NCI-H446 (cell line): Measurements from ENCODE around the gene BIRC7.
"Not testable (repeated sequence)": the region's sequence is repeated elsewhere in the genome, so short reads cannot be mapped to it uniquely, and the experiment has no call there.

Source experiments
- DNase-seq, 2 experiments: peaks; one replicate each; lab custom pipeline; 2025; lab: John Stamatoyannopoulos, UW

BIRC7 gene

DNA sequence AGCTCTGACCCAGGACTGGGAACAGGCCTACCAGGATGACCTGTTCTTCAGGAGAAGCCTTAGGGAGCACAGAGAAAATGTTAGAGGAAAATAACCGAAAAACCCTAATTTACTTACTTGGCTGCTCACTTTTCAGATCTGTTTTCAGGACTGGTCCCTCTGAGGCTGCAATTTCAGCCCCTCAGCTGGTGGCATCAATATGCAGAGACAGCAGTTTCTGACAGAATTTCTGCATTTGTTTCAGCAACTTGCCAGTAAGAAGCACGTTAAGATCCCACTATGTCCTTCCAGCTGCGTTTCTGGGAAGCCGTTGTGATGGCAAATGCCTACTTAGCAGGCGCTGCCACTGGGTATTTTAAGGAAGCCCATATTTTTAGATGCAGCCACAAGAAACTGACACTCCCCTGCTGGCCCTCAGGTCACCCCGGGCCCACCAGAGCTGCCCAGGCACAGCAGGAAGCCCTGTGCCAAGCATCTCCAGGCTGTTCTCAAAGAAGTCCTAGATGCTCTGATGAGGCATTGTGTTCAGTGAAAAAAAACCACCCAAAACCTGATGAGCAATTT, 27.3 kb upstream of the BIRC7 start:
- DNase-seq, result no peak

DNA sequence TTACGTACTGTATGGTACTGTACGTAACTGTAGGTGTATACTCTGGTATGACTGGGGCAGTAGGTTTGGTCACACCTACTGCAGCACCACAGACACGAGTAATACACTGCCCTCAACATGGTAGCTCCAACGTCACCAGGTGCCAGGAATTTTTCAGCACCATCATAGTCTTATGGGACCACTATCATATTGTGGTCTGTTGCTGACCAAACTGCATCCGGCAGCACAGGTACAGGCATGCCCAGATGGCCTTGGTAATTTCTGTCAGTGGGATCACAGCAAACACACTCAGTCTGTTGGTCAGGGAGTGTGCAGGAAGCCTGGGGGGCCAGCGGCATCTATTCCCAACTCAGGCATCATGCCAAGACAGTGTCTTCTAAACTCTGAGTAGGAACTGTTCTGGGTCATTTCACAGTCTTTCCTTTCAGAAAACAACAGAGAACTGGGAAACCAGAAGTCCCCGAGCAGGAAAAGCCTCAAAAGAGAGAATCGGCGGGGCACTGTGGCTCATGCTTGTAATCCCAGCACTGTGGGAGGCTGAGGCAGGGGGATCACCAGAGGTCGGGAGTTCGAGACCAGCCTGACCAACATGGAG, 25.6 kb upstream of the BIRC7 start:
- DNase-seq, result no peak

DNA sequence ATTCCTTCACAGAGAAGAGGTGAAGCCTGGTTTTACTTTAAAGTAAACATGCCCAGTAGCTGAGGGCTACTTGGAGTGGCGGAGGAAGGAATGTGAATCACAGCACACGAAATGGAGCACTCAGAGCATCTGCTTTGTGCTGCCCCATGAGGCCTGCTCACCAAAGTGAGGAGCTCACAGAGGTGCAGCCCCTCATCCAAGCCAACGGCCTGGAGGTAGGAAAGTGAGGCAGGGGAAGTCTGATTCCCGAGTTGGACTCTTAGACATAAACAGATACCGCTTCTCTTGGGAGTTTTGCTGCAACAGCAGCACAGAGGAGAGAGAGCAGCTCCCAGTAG, 23.3 kb upstream of the BIRC7 start:
- no peak for DNase-seq

DNA sequence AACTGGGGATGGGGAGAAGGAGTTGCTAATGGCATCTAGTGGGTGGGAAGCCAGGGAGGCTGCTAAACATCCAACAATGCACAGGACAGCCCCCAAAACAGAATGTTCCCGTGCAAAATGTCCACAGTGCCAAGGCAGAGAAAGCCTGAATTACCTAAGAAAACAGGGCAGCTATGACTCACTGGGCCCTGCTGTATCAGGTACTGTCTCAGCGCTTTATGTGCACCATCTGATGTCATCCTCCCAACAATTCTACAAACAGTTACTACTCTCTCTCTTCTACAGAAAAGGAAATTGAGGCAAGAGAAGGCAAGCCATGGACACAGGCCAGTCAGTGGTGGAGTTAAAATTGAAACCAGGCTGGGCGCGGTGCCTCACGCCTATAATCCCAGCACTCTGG, 22.9 kb upstream of the BIRC7 start:
- no peak for DNase-seq

DNA sequence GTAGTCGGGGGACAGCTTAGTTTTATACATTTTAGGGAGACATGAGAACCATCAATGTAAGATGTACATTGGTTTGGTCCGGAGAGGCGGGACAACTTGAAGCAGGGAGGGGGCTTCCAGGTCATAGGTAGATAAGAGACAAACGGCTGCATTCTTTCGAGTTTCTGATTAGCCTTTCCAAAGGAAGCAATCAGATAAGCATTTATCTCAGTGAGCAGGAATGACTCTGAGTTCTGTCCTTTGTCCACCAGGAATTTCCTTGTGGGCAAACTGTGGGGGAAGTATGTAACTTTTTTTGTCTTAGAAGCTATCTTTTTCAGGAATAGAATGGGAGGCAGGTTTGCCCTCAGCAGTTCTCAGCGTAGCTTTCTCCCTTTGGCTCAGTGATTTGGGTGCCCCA, 21.2 kb upstream of the BIRC7 start:
- no peak for DNase-seq

DNA sequence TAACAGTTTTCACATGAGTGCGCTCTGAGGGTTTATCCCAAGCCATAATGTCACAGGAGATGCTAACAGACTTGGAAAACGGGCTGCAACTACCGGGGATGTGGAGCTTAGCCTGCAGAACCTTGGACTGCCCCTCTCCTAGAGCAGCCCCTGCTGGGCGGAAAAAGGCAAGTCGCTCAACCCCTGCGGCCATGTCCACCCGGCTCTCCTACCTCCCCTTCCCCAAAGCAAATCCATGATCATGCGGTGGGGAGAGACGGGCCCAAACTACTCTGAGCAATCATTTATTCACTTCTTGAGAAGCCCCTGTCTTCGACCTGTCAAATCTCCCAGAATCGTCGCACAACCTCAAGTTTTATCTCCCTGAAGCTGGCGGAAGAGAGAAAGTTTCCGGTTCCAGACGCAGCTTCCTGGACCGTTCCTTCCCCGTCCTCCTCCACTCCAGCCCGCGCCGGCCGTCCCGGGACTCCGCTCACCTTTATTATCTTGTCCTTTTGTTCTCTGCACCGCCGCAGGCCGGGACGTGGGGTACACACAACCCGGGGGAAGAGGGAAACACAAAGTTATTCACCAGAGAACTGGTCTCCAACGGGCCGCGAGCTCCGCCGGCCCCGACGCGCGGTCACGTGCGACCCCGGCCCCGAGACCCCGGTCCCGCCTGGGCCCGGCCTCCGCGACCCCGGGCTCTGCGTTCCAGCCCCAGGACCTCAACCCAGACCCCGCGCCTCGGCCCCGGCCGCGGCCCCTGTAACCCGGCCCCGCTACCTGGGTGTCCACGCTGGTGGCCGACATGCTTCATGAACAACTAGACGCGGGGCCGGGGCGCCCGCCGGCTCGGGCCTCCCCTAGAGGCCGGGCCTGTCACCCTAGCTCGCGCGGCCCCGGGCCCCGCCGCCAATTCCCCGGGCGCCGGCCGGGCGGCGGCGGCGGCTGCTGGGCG, 20.3 kb upstream of the BIRC7 start:
- DNase-seq, result no peak

DNA sequence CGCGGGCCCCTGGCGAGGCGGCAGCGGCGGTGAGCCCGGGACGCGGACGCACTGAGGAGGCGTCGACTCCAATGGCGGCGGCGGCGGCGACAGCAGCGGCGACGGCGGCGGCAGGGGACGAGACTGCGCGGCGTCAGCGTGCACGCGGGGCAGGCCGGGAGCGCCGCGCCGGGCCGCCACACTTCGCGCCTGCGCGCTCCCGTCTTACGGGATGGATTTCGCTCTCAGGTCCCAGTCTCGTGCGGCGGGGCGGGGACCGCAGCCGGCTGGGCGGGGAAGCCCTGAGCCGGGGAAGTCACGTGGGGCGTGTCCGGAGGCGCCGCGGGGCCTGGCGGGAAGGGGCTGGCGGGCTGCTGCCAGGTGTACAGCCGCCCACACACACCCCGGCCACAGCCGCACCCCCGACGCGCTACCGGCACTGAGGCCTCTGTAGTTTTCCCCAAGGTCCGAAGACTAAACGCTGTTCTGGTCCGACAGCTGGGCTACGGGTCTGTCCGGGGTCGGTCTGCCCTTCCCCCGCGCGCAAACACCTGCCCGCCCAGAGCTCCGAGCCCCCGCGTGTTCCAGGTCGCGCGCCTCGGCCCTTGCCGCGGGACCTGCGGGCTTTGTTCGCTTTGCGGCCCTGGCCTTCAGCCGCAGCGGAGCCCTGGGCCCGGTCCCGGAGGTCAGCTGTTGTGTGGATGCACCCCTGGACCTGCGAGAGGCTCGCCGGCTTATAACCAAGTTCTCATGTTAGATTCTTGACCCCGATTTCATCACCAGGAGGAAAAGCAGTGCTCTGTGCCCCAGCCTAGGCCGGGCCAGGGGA, 19.5 kb upstream of the BIRC7 start, which contains the start of gene YTHDF1:
TSS of gene YTHDF1 (minus strand) at position 91 of the 808 bp plus-strand sequence. CDS start 239 bp downstream, outside the sequence.
- peak; percentile 89 to 98 for DNase-seq

DNA sequence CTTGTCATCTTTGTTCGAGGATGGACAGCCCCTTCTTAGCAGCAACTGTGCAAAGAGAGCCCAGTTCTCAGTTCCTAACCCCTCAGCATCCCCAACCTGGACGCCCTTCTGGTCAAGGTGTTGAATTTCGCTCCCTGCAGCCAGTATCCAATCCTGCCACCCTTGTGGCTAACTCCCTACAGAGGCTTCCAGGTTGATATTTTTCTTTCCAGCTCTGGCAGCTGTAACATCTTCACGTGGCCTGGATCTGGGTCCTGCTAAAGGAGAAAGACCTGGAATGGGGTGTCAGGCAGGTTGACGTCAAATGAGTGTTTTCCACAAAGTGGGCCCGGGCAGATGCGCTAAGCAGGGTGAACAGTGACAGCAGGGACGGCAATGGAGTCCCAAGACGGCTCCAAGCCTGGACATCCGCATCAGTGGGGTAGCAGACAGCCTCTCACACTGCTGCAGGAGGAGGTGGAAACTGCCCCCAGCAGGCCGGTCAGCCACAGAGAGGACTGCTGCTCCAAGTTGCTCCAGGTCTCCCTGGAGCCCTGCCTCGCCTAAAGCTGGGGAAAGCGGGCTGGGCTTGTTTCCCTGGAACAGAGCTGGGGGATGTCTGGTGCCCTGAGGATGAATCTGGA, 18.7 kb upstream of the BIRC7 start:
- DNase-seq, result no peak

DNA sequence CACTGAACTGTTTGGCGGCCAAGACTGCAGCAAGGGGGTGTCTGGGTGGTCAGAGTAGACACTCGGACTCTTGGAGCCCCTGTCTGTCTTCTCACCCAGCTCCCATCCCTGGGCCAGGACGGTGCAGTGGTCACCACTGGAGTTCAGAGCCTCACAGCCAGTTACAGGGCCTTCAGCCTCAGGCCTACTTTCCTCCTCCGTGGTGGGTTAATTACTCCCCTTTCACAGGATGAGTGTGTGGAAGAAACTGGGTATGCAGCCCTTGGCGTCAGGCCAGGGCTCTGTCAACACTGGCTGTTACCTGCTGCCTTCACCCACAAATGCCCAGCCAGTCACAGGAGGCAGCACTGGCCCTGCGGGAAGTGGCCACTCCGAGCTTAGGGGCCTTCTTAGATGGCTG, 18.0 kb upstream of the BIRC7 start:
- DNase-seq, result no peak

DNA sequence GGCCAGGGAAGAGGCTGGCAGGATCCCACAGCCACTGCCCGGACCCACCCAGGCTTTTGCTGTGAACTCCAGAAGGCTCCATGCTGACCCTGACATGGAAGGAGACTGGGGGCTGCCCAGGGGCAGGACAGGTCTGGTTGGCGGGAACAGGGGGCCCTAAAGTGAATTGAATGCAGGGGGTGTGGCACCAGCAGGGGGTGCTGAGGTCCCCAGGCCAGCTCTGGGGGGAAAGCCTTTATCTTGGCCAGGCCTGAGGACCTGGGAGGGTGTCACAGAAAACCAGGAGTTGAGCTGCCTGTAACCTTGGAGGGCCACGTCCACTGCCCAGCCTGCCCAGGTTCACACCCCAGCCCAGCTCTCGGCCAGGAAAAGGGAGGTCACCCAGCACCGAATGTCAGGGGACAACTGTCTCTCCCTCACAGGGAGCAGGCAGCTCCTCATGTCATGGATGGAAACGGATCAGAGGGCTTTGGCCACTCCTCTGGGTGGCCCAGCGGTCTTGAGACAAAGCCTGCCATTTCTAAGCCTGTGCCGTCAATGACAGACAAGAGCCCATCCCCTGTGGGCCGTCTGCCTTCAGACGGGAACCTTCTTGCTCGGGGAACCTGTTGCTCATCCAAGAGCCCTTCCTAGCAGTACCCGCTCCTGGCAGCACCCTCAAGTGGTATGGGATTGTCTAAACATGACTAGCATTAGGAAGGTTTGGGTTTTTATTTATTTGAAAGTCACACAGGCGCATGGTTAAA, 16.8 kb upstream of the BIRC7 start:
- no peak for DNase-seq

DNA sequence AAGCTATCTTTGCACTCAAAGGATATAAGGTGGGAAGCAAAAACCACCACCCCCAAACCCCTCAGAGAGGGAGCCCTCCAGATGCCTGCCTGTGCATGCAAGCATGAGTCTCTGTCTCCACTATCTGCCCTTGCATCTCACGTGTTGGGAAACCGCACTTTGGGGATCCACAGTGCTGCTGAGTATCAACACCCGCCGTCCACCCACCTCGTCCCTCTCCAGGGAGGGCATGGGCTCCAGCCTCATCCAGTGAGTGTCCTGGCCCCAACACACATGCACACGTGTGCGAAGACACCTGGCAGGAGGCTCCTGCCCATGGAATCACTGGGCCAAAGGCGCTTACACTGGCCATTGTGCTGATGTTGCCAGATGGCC, 16.3 kb upstream of the BIRC7 start:
- DNase-seq, result no peak

DNA sequence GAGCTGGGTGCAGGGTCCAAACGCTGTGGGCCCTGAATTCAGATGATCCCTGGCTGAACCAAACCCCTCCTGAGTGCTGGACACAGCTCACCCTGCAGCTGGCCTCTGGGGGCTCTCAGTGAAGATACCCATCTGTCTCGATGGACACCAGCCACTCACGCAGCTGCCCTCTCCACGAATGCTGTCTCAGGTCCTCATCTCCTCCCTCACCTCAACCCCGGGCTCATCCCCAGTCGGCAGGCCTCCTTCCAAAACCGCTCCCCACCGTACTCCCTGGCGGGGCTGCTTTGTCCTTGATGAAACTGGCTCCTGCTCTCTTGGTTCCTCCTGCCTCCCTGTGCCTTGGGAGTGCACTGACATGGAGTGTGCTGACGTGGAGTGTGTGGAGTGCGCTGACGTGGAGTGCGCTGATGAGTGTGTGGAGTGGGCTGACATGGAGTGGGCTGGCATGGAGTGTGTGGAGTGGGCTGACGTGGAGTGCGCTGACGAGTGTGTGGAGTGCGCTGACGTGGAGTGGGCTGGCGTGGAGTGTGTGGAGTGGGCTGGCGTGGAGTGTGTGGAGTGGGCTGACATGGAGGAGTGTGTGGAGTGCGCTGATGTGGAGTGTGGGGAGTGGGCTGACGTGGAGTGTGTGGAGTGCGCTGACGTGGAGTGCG, 15.7 kb upstream of the BIRC7 start:
- DNase-seq, result no peak

DNA sequence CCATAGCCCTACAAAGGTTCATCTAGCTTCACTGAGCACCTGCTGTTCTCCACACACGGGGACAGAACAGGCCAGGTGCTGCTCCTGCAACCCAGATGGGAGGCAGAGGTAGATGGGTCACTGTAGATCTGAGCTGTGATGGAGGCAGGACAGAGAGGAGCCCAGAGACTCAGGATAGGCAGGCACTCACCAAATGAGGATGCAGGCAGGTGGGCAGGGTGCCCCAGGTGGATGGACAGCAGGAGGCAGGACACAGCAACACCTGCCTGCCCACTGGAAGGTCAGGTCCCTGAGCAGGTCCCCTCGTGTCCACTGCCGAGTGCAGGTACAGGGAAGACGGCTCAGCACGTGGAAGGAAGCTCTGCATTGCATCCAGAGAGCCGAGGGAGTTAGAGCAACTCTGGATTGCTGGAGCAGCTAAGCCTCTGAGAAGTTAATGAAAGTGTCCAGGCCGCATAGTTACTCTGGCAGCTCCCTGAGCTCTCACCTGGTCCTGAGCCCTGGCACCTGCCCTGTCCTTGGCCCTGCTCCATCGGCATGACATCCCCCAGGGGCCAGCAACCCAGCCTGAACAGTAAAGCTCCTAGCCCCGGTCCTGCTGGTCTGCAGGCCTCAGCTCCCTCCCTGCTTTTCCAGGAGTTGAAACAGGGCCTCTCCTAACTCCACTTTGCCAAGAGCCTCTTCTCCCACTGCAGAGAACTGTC, 14.9 kb upstream of the BIRC7 start:
- DNase-seq, result no peak

DNA sequence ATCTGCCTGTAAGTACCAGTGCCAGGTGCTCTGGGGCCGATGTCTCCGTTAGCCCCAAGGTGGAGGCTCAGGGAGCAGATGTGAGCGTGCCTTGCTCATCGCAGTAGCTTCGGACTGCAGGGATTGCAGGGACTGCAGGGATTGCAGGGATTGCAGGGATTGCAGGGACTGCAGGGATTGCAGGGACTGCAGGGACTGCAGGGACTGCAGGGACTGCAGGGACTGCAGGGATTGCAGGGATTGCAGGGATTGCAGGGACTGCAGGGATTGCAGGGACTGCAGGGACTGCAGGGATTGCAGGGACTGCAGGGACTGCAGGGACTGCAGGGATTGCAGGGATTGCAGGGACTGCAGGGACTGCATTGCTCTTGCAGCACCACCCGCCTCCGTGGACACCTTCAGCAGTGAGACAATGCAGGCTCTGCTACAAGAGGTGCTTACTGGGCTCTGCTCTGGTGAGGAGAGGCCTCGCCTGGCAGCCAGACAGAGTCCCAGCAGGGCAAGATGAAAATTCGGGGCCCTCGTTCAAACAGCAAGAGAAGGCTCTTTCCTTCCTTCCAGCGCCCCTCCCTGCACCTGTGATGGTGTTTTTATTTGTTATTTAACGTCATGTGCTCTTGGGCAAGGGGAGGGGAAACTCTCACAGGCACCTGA, 14.2 kb upstream of the BIRC7 start:
- DNase-seq, result not testable (repeated sequence)

DNA sequence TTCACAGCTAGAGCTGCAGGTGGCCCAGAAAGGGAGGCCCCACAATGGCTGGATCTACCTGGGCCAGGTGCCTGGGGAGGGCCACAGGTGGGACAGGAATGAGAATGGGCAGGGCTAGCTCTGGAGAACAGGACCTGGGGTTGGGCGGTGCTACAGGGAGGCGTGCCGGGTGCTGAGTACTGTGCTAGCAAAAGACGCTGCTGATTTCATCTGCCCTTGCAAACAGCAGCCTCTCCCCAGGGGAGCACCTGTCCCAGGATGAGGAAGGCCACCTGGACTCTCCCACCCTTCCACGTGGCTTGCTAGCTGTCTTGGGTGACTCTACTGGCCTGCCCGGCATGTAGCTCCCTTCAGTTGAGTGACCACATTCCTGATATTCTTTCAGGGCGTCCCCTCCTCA, 13.2 kb upstream of the BIRC7 start:
- DNase-seq, result no peak

DNA sequence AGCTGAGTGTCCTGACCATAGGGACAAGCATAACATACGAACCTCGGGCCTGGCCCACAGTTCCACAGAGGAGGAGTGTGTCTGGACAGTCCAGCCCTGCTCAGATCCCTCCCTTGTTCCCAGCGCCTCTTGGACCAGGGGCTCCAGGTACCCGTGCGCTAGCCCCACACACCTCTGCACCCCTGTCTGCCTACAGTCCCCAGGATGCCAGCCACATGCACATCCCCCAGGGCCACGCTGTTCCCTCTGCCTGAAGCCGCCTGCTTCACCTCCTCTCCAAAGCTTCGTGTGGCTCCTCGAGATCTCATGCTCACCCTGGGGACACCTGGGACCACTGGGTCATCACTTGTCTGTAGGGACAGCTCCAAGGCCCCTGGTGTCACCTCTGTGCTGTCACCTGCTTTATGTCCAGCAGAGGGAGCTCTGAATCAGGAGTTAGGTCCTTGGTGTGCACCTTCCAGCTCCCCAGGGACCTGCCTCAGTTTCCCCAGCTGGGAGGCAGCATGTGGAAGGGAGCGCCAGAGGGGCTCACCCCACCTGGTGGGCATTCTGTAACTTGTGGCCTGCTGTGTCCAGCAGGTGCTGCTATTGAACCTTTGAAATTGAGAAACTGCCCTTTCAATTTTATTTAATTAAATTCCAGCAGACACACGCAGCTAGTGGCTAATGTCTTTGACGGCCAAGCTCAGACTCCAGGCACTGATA, 12.4 kb upstream of the BIRC7 start:
- peak; percentile 22 to 54 for DNase-seq

DNA sequence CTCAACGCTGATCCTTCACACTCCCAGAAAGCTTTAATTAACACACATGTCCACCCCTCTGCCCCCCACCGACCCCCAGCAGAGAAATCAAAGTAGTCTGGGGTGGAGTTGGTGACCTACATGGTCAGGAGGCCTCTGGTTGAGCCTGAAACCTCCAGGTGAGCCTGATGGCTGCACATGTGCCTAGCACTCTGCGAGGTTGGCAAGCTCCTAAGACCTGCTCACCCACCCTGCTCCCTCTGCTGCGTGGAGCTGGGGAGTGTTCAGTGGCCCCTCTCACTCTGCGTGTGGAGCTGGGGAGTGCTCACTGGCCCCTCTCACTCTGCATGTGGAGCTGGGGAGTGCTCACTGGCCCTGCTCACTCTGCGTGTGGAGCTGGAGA, 11.9 kb upstream of the BIRC7 start:
- DNase-seq, result no peak

DNA sequence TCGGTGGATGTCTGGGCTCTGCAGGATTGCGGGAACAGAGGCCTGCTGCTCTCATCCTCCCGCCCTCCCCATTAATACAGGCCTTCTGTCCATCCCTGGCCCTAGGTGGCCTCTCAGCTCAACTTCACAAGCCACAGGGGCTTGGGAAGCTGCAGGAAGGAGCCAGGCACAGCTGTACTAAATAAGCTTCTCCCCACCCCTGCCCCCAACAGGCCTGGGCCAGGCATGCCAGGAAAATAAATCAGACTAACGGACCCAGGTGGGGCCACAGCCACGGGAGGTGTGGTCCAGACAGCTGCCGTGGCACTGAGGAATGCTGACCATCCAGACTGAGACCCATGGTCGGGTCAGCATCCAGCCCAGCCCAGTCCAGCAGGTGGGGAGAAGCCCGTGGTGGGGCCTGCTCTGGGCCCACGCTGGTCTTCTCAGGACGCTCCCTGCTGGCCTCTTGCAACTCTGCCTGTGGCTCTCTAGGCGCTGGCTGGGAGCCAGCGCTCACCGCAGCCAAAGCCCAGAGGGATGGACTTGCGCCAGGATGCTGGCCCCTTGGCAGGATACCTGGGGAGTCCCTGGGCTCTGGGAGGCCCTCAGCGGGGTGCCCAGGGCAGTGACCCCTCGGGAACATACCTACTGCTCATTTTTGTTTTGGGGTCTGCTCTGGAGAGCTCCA, 11.2 kb upstream of the BIRC7 start:
- DNase-seq, result peak in 1 of 2 experiments; percentile 53
